Endothelial cell of umbilical vein (primary cell): ENCODE data around the gene STRN3.

Experiments used
- POLR2A ChIP-seq: IDR thresholded peaks from 2 replicates; pipeline ENCODE4 v1.6.1; 2012; ENCODE audit warnings: low read depth, mild to moderate bottlenecking, control low read depth, low read length
- POLR2AphosphoS5 ChIP-seq: IDR thresholded peaks from 2 replicates; pipeline ENCODE4 v1.6.1; 2012; ENCODE audit warnings: low read depth, mild to moderate bottlenecking, control low read depth, low read length, moderate library complexity; ENCODE audit not compliant: insufficient read depth
- TF ChIP-seq, protein P1 (sequence below): IDR thresholded peaks from 2 replicates; pipeline ENCODE4 v1.6.1; 2011; ENCODE audit not compliant: insufficient read depth, insufficient read length
- TF ChIP-seq, protein P2 (sequence below), 2 donors: IDR thresholded peaks; 1 replicate in 1 of 2; 2 replicates in 1 of 2; pipeline ENCODE4 v1.5.1; 2011; ENCODE audit warnings: low read length in 2 of 2, mild to moderate bottlenecking in 2 of 2, moderate library complexity in 2 of 2, control low read depth in 1 of 2, inconsistent platforms in 1 of 2, low read depth in 1 of 2; ENCODE audit not compliant: insufficient read depth in 1 of 2; ENCODE audit errors: extremely low read depth in 1 of 2

DNA sequence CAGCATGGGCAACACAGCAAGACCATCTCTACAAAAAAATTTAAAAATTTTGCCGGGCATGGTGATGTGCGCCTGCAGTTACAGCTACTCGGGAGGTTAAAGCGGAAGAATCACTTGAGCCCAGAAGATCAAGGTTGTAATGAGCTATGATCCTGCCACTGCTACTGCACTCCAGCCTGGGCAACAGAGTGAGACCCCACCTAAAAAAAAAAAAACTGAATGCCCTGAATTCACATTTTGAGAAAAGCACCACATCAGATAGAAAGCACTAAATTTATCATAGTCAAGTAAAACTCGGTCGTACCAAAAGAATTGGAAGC, 24.9 kb downstream of the STRN3 start:
- TF ChIP-seq, protein P1, sequence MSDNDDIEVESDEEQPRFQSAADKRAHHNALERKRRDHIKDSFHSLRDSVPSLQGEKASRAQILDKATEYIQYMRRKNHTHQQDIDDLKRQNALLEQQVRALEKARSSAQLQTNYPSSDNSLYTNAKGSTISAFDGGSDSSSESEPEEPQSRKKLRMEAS = no peak
- TF ChIP-seq POLR2AphosphoS5 (no peak), POLR2A (no peak)
- TF ChIP-seq, protein P2, sequence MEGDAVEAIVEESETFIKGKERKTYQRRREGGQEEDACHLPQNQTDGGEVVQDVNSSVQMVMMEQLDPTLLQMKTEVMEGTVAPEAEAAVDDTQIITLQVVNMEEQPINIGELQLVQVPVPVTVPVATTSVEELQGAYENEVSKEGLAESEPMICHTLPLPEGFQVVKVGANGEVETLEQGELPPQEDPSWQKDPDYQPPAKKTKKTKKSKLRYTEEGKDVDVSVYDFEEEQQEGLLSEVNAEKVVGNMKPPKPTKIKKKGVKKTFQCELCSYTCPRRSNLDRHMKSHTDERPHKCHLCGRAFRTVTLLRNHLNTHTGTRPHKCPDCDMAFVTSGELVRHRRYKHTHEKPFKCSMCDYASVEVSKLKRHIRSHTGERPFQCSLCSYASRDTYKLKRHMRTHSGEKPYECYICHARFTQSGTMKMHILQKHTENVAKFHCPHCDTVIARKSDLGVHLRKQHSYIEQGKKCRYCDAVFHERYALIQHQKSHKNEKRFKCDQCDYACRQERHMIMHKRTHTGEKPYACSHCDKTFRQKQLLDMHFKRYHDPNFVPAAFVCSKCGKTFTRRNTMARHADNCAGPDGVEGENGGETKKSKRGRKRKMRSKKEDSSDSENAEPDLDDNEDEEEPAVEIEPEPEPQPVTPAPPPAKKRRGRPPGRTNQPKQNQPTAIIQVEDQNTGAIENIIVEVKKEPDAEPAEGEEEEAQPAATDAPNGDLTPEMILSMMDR (IDR thresholded peaks at IDR 0.05; ENCODE audit: extremely low read depth in 1 of 2, insufficient read depth in 1 of 2, low read depth in 1 of 2, low read length in 2 of 2) = no peak
